RCC 7860 (cell line): ENCODE results near the gene AAGAB.
A peak's percentile ranks its signal among the peaks of the same experiment; 100 is the strongest.

Experiments
- DNase-seq: peaks from one replicate; pipeline ENCODE4 v3.0.0-alpha.2; 2015; ENCODE audit warnings: low spot score
- FAIRE-seq: peaks from 2 replicates; lab custom pipeline; 2012; peaks lifted over from hg19 to GRCh38; lab: Jason Lieb, UNC

The AAGAB gene

DNA sequence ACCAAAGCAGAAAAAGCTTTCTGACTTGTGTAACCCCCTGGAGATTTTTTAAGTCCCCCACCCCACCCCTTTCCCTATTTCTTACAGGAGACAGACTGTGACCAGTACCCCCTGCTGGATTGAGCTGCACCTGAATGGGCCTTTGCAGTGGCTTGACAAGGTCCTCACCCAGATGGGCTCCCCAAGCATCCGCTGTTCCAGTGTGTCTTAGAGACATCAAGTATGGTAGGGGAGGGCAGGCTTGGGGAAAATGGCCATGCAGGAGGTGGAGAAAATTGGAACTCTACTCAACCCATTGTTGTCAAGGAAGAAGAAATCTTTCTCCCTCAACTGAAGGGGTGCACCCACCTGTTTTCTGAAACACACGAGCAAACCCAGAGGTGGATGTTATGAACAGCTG lies 64.1 kb downstream of the AAGAB start:
- FAIRE-seq = no peak
- DNase-seq = no peak

DNA sequence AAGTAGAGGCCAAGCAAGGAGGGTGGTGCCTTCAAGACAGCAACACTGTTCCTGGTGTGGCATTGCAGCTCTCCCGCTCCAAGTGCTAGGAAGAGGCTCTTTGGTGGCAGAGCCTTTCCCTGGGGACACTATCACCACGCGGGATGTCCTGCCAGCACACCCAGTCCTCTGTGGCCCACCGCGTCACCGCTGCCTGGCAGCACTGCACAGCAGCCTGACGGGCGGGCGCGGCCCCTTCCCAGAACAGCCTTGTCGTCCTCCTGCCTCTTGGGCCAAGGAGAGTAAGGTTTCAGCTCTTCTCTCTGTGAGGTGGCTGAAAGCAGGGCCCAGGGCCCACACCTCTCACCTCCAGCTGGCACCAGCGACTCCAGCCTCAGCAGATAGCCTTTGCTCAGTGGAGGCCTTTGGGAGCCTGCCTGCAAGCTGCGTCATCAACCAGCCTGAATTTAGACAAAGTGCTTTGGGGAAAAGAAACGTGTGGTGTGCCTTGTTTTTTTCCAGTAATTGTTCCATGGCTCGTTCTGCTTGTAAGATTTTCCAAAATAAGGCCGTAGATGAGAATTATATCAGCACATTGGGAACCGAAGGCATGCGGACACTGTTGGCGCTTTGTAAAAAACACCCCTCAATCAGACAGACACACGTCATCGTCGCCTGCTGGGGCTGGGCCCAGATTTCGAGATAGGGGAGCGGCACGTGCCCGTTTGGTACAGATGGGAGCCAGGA lies 65.0 kb downstream of the AAGAB start:
- DNase-seq (no peak), FAIRE-seq (no peak)

DNA sequence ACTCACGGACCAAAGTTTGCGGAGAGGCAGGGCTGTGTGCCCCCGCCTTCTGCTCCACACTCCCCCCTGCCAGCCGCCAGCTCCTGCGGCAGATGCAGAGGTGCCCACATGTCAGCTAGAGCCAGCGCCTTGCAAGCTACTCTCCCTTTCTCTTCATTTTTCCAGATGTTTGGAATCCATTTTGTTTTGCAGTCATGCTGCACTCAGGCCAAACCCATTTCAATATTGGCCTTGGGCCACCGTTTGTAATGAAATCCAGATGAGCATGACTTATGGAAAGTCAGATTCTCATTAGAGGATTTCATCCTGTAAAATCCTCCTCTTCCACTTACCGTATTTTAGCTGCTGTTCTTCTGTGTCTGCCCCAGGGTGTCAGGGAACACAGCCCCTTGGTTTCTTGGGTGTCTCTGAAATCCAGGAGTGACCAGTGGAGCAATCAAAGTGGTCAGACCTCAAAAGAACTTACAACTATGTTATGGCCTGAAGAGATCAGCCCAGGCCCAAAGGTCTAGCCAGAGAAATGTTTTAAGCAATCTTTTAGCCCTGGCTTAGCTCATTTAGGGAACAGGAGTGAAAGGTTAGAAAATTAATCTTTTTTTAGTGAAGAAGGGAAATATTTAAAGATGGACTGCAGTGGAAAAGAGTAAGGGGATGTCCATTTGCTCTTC lies 65.8 kb downstream of the AAGAB start:
- no peak for DNase-seq
- no peak for FAIRE-seq

DNA sequence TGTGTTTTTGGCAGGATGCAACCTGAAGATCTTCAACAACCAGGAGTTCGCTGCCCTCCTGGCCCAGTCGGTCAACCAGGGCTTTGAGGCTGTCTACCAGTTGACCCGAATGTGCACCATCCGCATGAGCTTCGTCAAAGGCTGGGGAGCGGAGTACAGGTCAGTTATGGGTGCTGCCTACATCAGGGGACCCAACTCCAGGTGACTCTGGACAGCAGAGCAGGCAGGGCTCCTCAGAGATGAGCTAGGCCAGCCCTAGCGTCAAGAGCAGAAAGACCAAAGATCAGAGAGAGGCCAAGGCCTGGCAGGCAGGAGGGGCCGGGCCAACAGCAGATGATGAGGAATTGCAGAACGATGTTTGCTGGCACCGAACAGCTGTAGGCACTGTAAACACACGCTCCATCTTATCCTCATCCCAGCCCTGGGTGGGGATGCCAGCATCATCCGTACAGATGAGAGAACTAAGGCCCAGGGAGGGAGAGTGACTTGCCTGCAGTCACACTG lies 67.1 kb downstream of the AAGAB start:
- FAIRE-seq = no peak

DNA sequence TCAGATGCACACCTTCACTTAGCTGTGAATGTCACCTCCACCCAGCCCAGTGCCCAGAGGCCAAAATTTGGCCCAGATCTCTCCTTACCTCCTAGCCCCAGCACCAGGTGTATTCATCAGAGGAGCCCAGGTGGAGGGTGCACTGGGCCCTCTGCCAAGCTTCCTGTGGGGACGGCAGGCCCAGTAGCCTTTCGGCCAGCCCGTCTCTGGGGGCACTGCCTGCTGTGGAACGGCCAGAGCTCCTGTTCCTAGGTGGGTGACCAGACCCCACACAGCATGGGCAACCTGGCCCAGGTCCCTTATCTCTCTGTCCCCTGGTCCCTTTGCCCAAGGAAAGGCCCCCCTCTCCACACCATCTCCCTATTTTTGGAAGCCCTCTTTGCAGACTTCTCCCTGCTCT lies 67.8 kb downstream of the AAGAB start:
- no peak for DNase-seq

More for the DNA sequence above, 67.1 kb downstream of the AAGAB start:
- DNase-seq = no peak

DNA sequence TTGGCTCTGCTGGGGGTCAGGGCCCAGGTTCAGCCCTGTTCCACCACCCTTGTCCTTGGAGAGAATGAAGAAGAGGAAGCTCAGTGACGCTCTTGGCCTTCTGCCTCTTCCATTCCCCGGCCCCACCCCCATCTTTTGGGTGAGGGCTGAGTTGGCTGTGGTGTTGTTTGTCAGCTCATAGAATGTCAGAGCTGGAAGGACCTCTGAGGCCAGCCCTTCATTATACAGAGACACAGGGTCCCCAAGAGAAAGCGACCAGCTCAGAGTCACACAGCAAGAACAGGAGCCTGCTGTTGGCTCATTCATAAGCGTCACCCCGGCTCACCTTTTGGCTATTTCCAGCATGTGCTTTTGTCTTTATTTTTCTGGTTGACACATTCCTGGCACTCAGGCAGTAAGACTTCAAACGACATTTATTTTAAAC lies 68.2 kb downstream of the AAGAB start:
- FAIRE-seq (no peak), DNase-seq (no peak)

More for the DNA sequence above, 67.8 kb downstream of the AAGAB start:
- FAIRE-seq = no peak

DNA sequence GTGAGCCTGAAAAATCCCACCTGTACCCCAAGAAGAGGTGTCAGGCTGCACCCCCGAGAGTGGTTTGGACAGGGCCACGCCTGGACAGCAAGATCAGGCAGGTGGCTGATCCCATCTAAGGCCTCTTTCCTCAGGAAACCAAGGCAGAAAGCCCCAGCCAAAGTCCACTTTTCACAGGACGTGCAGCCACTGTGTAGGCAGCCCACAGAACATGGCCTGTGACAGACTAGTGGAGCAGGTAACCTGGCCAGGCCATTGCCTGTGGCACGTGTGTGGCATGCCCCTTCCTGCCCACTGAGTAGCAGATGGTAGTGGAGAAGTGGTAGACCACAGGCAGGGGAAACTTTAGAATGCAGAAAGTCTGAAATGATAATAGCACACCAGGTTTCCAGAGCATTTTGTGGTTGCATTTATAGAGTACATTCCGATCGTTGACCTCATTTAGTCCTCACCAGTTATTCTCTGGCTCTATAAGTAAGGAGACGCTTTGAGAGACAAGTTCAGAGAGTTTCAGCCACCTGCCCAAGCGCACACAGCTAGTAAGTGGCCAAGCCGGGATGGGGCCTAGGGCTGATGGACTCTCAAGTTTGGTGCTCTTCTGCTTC lies 68.7 kb downstream of the AAGAB start:
- DNase-seq (no peak), FAIRE-seq (no peak)

DNA sequence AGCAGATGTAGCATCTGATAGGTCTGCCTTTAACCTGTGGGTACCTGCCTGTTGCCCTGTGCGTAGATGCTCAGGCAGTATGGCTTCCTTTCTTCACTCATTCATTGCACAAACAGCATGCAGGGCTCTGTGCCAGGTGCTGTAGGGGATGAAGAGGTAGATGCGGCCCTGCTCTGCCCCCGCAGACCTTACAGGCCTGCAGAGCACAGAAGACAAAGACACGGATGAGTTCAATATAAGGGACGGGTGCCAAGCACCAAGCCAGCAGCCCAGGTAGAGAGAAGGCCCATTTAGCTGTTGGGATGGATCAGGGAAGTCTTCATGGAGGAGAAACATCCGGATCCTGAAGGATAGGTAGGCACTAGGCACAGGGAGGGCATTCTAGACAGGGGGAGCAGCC lies 69.4 kb downstream of the AAGAB start:
- DNase-seq (no peak), FAIRE-seq (no peak)

DNA sequence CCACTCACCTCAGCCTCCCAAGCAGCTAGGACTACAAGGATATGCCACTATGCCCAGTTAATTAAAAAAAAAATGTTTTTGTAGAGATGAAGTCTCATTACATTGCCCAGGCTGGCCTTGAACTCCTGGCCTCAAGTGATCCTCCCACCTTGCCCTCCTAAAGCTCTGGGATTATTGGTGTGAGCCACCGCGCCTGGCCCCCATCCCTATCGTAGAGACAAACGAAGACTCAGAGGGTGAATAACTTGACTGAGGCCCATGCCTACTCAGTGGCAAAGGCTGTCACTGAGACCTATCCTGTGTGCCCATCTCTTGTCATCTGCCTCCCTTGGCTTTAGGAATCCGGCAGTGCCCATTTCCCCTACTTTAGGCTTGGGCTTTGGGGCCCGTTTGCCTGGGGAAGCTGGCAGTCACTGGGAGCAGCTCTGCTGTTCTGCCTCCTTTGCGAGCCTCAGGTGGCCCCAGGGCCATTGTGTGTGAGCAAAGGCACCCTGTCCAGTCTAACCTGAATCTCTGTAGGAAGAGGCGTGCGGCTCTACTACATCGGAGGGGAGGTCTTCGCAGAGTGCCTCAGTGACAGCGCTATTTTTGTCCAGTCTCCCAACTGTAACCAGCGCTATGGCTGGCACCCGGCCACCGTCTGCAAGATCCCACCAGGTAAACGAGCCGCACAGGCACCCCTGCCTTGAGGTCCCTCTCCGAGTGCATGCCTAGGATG lies 70.1 kb downstream of the AAGAB start:
- FAIRE-seq (no peak), DNase-seq (no peak)

DNA sequence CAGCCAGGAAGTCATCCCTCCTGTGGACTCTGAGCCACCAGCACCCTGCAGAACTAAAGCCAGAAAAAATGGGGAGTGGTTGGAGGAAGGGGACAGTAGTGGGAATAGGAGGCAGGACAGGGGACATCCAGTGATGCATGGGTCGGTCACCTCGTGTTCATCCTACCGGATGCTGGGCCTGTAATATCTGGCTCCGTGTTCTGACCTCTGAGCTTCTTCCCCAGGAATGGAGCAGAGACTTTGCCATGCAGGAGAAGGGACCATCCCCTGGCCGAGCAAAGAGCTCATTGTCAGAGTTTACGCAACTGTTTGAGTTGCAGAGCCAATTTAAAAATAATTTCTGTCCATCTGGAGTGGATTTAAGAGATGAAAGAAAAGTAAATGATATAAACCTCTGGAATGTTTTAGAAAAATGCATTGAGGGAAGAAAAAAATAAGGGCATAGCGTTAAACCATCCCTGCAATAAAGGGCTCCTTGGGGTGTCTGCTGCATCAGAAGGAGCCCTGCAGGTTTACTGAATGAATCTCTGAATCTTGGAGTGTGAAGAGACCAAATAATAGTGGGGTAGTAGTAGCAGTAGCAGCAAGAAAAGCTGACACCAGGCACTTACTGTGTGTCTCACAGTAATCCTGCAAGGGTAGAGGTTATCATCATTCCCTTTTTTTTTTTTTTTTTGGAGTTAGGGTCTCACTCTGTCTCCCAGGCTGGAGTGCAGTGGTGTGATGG lies 70.9 kb downstream of the AAGAB start:
- DNase-seq (no peak), FAIRE-seq (no peak)

DNA sequence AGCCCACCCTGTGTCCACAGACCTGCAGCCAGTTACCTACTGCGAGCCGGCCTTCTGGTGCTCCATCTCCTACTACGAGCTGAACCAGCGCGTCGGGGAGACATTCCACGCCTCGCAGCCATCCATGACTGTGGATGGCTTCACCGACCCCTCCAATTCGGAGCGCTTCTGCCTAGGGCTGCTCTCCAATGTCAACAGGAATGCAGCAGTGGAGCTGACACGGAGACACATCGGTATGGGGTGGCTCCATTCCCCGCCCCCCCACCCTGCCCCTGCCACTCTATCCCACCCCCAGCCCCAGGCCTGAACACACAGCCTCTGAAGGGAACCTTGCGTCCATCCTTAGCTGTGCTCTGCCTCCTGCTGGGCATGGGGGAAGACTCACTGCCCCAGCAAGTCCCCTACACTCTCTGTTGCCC lies 73.2 kb downstream of the AAGAB start:
- FAIRE-seq = no peak
- DNase-seq = no peak

DNA sequence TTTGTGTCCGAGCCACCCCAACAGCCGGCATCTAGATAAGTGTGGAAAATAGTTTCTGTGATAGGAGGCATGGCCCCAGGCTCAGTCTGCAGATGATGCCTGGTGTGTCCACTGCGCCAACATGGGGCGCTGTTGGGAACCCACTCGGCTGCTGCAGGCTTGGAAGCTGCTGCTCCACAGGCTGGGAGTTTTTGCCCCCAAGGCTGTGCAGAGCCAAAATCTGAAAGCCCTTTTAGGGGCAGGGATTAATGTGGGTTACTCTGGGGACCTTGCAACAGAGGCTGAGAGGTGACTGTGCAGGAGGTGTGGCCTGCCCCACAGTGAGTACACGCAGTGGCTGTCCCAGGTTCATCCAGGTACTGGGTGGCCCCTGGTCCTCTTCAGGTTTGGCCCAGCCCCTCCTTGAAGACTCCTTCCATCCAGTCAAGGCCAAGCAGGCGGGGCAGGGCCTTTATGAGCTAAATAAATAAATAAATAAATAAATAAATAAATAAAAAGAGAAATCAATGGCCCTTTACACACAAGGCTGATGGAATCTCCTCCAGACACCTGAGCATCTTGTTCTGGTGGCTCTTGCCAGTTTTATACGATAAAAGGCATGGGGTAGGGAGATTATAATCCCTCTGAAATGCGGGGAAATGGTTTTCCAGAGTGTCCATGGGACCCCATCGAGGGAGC lies 73.8 kb downstream of the AAGAB start:
- no peak for DNase-seq
- no peak for FAIRE-seq

DNA sequence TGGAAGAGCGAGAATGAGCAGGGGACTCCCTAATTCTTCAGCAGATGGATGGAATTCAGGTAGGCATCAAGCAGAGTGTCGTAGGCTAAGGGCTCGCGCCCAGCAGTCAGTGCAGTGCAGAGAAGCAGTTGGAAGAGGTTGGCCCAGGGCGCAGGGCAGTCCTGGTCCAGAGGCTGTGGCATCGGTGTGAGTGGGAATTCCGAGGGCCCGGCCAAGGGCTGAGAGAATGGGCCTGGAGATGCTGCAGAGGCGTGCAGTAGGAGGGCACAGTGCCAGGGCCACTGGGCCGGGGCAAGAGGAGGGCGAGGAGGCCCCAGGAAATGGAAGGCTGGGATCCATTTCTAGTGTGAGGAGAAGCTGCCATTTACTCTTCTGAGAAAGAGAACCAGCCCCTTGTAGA lies 74.4 kb downstream of the AAGAB start:
- DNase-seq = no peak
- FAIRE-seq = no peak

DNA sequence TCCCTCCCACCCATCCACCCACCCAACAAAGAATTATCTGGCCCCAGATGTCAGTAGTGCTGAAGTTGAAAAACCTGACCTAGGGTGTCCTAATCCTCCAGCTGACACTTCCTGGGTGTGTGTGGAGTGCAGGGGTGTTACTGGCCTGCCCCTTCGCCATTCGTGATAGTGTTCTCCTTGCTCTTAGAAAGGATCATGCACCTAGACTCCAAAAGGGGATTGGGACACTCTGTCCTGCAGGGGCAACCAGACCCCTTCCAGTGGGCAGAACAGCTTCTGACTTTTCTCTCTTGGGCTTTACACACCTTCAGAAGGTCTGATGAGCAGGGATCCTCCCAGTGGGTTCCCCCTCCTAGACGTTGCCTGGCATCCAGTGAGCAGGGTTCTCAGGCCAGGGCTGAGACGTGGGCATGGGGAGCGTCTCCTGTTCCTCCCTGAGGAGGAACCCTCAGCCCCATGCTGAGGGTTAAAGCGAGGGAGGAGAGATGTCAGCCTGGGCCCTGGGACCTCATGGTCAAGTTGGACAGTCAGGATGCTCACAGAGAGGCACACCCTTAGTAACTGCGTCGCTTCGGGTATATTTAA lies 75.0 kb downstream of the AAGAB start:
- FAIRE-seq = no peak

DNA sequence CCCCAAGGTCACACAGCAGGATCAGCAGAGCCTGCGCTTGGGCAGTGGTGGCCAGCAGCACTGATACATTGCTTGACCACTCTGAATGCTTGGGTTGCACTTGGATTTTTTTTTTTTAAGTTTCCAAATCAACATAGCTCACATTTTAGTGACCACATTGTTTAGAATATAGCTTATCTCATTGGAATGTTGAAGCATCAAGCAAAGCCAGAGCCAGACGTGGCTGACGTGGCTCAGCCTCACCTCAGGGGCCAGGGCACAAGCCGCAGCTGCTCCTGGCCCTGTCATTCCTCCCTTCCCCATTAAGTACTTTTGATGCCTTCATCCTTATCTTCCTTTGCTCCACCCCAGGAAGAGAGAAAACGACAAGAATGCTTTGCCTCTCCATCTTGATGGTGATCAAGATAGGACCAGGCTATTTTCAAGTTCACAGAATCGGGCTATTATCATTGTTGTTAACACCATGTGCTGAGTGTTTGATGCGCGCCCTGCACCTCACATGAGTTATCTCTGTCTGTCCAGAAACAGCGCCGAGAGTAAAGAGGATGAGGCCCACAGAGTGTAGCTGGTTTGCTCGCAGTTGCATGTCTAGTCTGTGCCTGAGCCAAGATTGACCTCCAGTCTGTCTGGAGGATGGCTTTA lies 75.8 kb downstream of the AAGAB start:
- DNase-seq (peak; percentile 97), FAIRE-seq (peak; percentile 96)

More for the DNA sequence above, 75.0 kb downstream of the AAGAB start:
- no peak for DNase-seq

DNA sequence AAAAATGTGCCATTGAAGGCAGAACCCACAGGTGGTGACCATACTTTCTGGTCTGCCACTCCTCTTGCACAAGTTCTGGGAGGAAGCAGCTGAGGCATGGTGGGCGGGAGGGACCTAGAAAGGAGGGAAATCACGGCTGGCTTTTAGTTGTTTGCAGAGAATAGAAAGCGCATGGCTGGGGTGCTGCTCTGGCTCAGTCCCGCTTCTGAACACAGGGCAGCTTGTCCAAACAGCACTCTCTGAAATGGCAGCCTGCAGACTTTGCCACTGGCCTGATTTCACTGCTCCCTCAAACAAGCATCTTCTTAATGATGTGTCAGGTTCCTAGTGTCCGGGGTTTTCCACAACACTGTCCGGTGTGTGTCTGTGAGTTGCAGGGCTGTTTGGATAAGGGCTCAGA lies 76.7 kb downstream of the AAGAB start:
- FAIRE-seq (no peak), DNase-seq (no peak)

DNA sequence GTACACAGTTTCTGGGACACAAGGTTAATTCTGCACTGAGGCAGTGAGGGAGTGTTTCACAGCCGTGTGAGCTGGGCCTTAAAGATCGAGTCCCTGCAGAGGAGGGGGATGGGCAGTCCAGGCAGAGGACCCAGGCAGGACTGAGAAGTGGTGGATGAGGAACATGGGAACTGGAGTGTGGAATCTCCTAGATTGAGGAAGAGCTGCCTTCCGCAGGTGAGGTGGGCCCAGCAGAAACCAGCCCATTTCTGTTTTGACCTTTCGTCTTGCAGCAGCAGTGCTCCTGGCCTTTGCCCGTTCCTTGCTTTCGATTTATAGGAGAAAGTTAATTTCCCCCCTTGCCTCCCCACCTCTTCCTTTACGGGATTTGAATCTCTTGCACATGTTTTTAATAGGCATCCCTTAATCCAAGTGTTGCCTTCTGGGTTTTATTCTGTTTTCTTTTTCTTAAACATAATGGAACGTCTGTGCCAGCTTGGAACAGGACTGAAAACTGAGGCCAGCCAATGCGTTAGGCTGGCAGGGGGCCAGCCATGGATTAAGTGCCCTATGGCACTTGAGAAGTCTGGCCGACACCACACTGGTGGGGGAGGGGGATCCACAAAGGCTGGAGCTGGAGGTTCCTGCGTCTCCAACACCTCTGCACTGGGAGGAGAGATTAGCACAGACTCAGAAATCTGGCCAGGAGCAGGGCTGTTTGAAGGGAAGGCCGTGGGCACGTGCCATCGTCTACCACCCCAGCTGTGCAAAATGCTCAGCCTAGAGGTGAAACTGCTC lies 78.1 kb downstream of the AAGAB start:
- FAIRE-seq (no peak), DNase-seq (no peak)

DNA sequence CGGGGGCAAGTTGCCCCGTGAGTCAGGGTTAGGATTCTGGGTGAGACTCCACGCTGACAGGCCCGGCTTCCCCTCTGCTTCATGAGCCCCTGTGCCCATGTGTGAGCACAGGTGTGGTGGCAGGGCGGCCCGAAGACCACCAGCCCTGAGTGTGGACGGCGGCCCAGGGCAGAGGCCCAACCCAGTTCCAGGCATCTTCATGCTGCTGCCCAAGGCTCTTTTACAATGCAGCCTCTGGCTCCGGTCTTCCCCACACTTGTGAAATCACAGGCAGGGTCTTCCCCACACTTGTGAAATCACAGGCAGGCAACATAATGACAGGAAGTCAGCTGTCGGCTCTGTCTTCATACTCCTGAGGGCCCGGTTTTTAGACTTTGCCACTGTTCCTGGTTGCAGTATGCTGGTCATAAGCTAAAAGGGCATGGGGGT lies 78.8 kb downstream of the AAGAB start:
- FAIRE-seq = no peak
- no peak for DNase-seq
